Stimulated activated memory B cell treated with anti-CD40 and anti-IgM and Interleukin-4, amounts not matched to agents 10 μg/mL and 1 μg/mL and 100 μg/mL, for 72 hours (primary cell): Measurements from ENCODE around the gene REG1A.

Experiments
- ATAC-seq: fragments of 150-1000 bp; cut with Tn5 transposase; 2 replicates; pipeline ENCODE4 v1.10.0; 2021
- H3K27ac Mint-ChIP-seq: one replicate; pipeline ENCODE4 v1.8.0; 2022; ENCODE audit warnings: mild to moderate bottlenecking, mixed read lengths
- H3K27me3 Mint-ChIP-seq: one replicate; pipeline ENCODE4 v1.8.0; 2022; ENCODE audit warnings: mixed read lengths
- H3K36me3 Mint-ChIP-seq: one replicate; pipeline ENCODE4 v1.8.0; 2022; ENCODE audit warnings: mixed read lengths
- H3K4me1 Mint-ChIP-seq: one replicate; pipeline ENCODE4 v1.8.0; 2022; ENCODE audit warnings: mixed read lengths
- H3K4me3 Mint-ChIP-seq: one replicate; pipeline ENCODE4 v1.8.0; 2022; ENCODE audit warnings: mild to moderate bottlenecking, moderate library complexity, mixed read lengths
- H3K9me3 Mint-ChIP-seq: one replicate; pipeline ENCODE4 v1.8.0; 2022; ENCODE audit warnings: mixed read lengths

Gene REG1A

GRCh38 chr2:79120194-79120713, at the start of gene REG1A:
Gene REG1A (plus strand): TSS chr2:79120488. CDS start chr2:79120862, 374 bp downstream.
- no peak for ATAC-seq
- Mint-ChIP-seq H3K4me1 (no peaks in the 10 kb centered on the region), H3K36me3 (no peaks in the 10 kb centered on the region), H3K27ac (no peak within 1 kb of the TSS), H3K4me3 (no peak within 1 kb of the TSS), H3K9me3 (no peaks in the 10 kb centered on the region), H3K27me3 (no peaks in the 10 kb centered on the region)

GRCh38 chr2:79071078-79071477, 49.2 kb upstream of the REG1A start:
- ATAC-seq: no peak
- no peak overlapping the region for H3K27ac Mint-ChIP-seq
- no peaks in the 10 kb centered on the region for H3K4me1 Mint-ChIP-seq
- no peak overlapping the region for H3K4me3 Mint-ChIP-seq
- H3K27me3 Mint-ChIP-seq: no peaks in the 10 kb centered on the region
- no peaks in the 10 kb centered on the region for H3K36me3 Mint-ChIP-seq
- H3K9me3 Mint-ChIP-seq: peaks cover 8% of the 10 kb centered on the region

- peaks cover 6% of the 10 kb centered on the region for H3K9me3 Mint-ChIP-seq
- H3K27ac Mint-ChIP-seq: no peak overlapping the region
- no peak for ATAC-seq
Measured at GRCh38 chr2:79082987-79083386, 37.3 kb upstream of the REG1A start.

GRCh38 chr2:79083597-79084251, 36.6 kb upstream of the REG1A start:
- Mint-ChIP-seq H3K36me3 (no peaks in the 10 kb centered on the region), H3K27me3 (no peaks in the 10 kb centered on the region)

More at GRCh38 chr2:79082987-79083386, 37.3 kb upstream of the REG1A start:
- H3K27me3 Mint-ChIP-seq: no peaks in the 10 kb centered on the region
- no peaks in the 10 kb centered on the region for H3K36me3 Mint-ChIP-seq
- H3K4me1 Mint-ChIP-seq: no peaks in the 10 kb centered on the region
- H3K4me3 Mint-ChIP-seq: no peak overlapping the region

GRCh38 chr2:79084495-79085135, 35.7 kb upstream of the REG1A start:
- Mint-ChIP-seq H3K27ac (no peak overlapping the region), H3K27me3 (no peaks in the 10 kb centered on the region), H3K36me3 (no peaks in the 10 kb centered on the region), H3K9me3 (peaks cover 6% of the 10 kb centered on the region), H3K4me3 (no peak overlapping the region), H3K4me1 (no peaks in the 10 kb centered on the region)
- no peak for ATAC-seq

More at GRCh38 chr2:79083597-79084251, 36.6 kb upstream of the REG1A start:
- Mint-ChIP-seq H3K4me1 (no peaks in the 10 kb centered on the region), H3K4me3 (no peak overlapping the region), H3K9me3 (peaks cover 6% of the 10 kb centered on the region), H3K27ac (no peak overlapping the region)
- ATAC-seq: no peak

GRCh38 chr2:79085382-79085781, 34.9 kb upstream of the REG1A start:
- no peak overlapping the region for H3K27ac Mint-ChIP-seq
- H3K27me3 Mint-ChIP-seq: no peaks in the 10 kb centered on the region
- no peak overlapping the region for H3K4me3 Mint-ChIP-seq
- peaks cover 6% of the 10 kb centered on the region for H3K9me3 Mint-ChIP-seq
- no peaks in the 10 kb centered on the region for H3K36me3 Mint-ChIP-seq
- H3K4me1 Mint-ChIP-seq: no peaks in the 10 kb centered on the region
- no peak for ATAC-seq

GRCh38 chr2:79086255-79086654, 34.0 kb upstream of the REG1A start:
- Mint-ChIP-seq H3K4me3 (no peak overlapping the region), H3K27me3 (no peaks in the 10 kb centered on the region), H3K27ac (no peak overlapping the region), H3K4me1 (no peaks in the 10 kb centered on the region), H3K36me3 (no peaks in the 10 kb centered on the region), H3K9me3 (peaks cover 4% of the 10 kb centered on the region)
- no peak for ATAC-seq

- no peaks in the 10 kb centered on the region for H3K27me3 Mint-ChIP-seq
- no peak within 1 kb of the TSS for H3K27ac Mint-ChIP-seq
- no peak within 1 kb of the TSS for H3K4me3 Mint-ChIP-seq
- no peaks in the 10 kb centered on the region for H3K9me3 Mint-ChIP-seq
- H3K4me1 Mint-ChIP-seq: no peaks in the 10 kb centered on the region
- no peaks in the 10 kb centered on the region for H3K36me3 Mint-ChIP-seq
- no peak for ATAC-seq
Measured at GRCh38 chr2:79087785-79088364, 32.4 kb upstream of the REG1A start, which contains the start of gene REG1B. Gene REG1B (minus strand): TSS chr2:79087993. CDS start chr2:79087612, 381 bp downstream.

GRCh38 chr2:79090693-79091092, 29.6 kb upstream of the REG1A start:
- Mint-ChIP-seq H3K27ac (no peak overlapping the region), H3K36me3 (no peaks in the 10 kb centered on the region), H3K4me3 (no peak overlapping the region), H3K4me1 (no peaks in the 10 kb centered on the region), H3K27me3 (no peaks in the 10 kb centered on the region), H3K9me3 (no peaks in the 10 kb centered on the region)
- no peak for ATAC-seq

- no peak overlapping the region for H3K4me3 Mint-ChIP-seq
Measured at GRCh38 chr2:79097843-79098242, 22.4 kb upstream of the REG1A start.

GRCh38 chr2:79099140-79099686, 21.1 kb upstream of the REG1A start:
- Mint-ChIP-seq H3K36me3 (no peaks in the 10 kb centered on the region), H3K27ac (no peak overlapping the region), H3K27me3 (no peaks in the 10 kb centered on the region), H3K4me3 (no peak overlapping the region), H3K9me3 (peaks cover 13% of the 10 kb centered on the region), H3K4me1 (no peaks in the 10 kb centered on the region)
- ATAC-seq: no peak

More at GRCh38 chr2:79097843-79098242, 22.4 kb upstream of the REG1A start:
- H3K9me3 Mint-ChIP-seq: peaks cover 10% of the 10 kb centered on the region
- ATAC-seq: no peak
- H3K27ac Mint-ChIP-seq: no peak overlapping the region
- no peaks in the 10 kb centered on the region for H3K27me3 Mint-ChIP-seq
- H3K4me1 Mint-ChIP-seq: no peaks in the 10 kb centered on the region
- no peaks in the 10 kb centered on the region for H3K36me3 Mint-ChIP-seq

- Mint-ChIP-seq H3K9me3 (peaks cover 13% of the 10 kb centered on the region), H3K4me1 (no peaks in the 10 kb centered on the region), H3K27ac (no peak overlapping the region), H3K36me3 (no peaks in the 10 kb centered on the region), H3K4me3 (no peak overlapping the region), H3K27me3 (no peaks in the 10 kb centered on the region)
- ATAC-seq: no peak
Measured at GRCh38 chr2:79100285-79100684, 20.0 kb upstream of the REG1A start.

GRCh38 chr2:79101024-79101423, 19.3 kb upstream of the REG1A start:
- no peak overlapping the region for H3K4me3 Mint-ChIP-seq
- no peaks in the 10 kb centered on the region for H3K27me3 Mint-ChIP-seq
- H3K27ac Mint-ChIP-seq: no peak overlapping the region
- H3K4me1 Mint-ChIP-seq: no peaks in the 10 kb centered on the region
- no peaks in the 10 kb centered on the region for H3K36me3 Mint-ChIP-seq
- peaks cover 13% of the 10 kb centered on the region for H3K9me3 Mint-ChIP-seq
- no peak for ATAC-seq

GRCh38 chr2:79103214-79103613, 17.1 kb upstream of the REG1A start:
- no peaks in the 10 kb centered on the region for H3K36me3 Mint-ChIP-seq
- no peak overlapping the region for H3K27ac Mint-ChIP-seq
- no peak for ATAC-seq
- no peak overlapping the region for H3K4me3 Mint-ChIP-seq
- H3K27me3 Mint-ChIP-seq: no peaks in the 10 kb centered on the region
- H3K4me1 Mint-ChIP-seq: no peaks in the 10 kb centered on the region
- peaks cover 9% of the 10 kb centered on the region for H3K9me3 Mint-ChIP-seq

GRCh38 chr2:79105259-79105658, 15.0 kb upstream of the REG1A start:
- no peak overlapping the region for H3K27ac Mint-ChIP-seq
- ATAC-seq: no peak
- H3K36me3 Mint-ChIP-seq: no peaks in the 10 kb centered on the region
- H3K4me3 Mint-ChIP-seq: no peak overlapping the region
- no peaks in the 10 kb centered on the region for H3K27me3 Mint-ChIP-seq
- H3K9me3 Mint-ChIP-seq: peaks cover 7% of the 10 kb centered on the region
- no peaks in the 10 kb centered on the region for H3K4me1 Mint-ChIP-seq
